HG03060 (cell line): Measurements from ENCODE around the gene KCNQ1.

ENCODE experiments used
- ATAC-seq: cut with Tn5 transposase; IDR thresholded peaks from one replicate; pipeline ENCODE4 v1.9.1; 2021; ENCODE audit warnings: low read depth, moderate number of reproducible peaks; ENCODE audit not compliant: unreplicated experiment

The KCNQ1 gene

GRCh38 chr11:2519862-2520735 lies 75.3 kb downstream of the KCNQ1 start:
- ATAC-seq = no peak

GRCh38 chr11:2520736-2521035 lies 75.9 kb downstream of the KCNQ1 start:
- ATAC-seq = no peak

GRCh38 chr11:2521081-2521732 lies 76.4 kb downstream of the KCNQ1 start:
- no peak for ATAC-seq

- ATAC-seq = no peak
Measured at GRCh38 chr11:2521733-2522630, 77.2 kb downstream of the KCNQ1 start.

GRCh38 chr11:2522631-2523255 lies 77.9 kb downstream of the KCNQ1 start:
- no peak for ATAC-seq

GRCh38 chr11:2523821-2524391 lies 79.1 kb downstream of the KCNQ1 start:
- ATAC-seq = no peak

GRCh38 chr11:2524446-2525165 lies 79.8 kb downstream of the KCNQ1 start:
- no peak for ATAC-seq

- no peak for ATAC-seq
Measured at GRCh38 chr11:2525166-2525861, 80.5 kb downstream of the KCNQ1 start.

GRCh38 chr11:2525941-2526807 lies 81.4 kb downstream of the KCNQ1 start:
- no peak for ATAC-seq

GRCh38 chr11:2526808-2527381 lies 82.1 kb downstream of the KCNQ1 start:
- ATAC-seq = no peak

GRCh38 chr11:2527621-2528291 lies 82.9 kb downstream of the KCNQ1 start:
- ATAC-seq = no peak

- no peak for ATAC-seq
Measured at GRCh38 chr11:2528301-2529050, 83.7 kb downstream of the KCNQ1 start.

GRCh38 chr11:2529173-2529572 lies 84.4 kb downstream of the KCNQ1 start:
- no peak for ATAC-seq

- ATAC-seq = no peak
Measured at GRCh38 chr11:2529636-2530035, 84.8 kb downstream of the KCNQ1 start.

GRCh38 chr11:2530131-2530854 lies 85.5 kb downstream of the KCNQ1 start:
- no peak for ATAC-seq

GRCh38 chr11:2530855-2531200 lies 86.0 kb downstream of the KCNQ1 start:
- no peak for ATAC-seq
